ENCODE data around the gene GMIP. TPM values are rescaled to one million over a fixed set of nuclear protein-coding genes. Genes with fewer than 3 reads are reported as not detected.

Gene GMIP
- total RNA-seq, 1 donor from 2014 or later = 12.3 TPM

- Histone ChIP-seq H3K27me3 (no peaks in the 10 kb centered on the region), H3K4me1 (peaks cover 33% of the 10 kb centered on the region), H3K4me3 (no peak overlapping the region), H3K9me3 (no peaks in the 10 kb centered on the region), H3K27ac (no peak overlapping the region), H3K36me3 (peaks cover 0 to 26% of the 10 kb centered on the region in 2 donors)
- DNase-seq (ENCODE audit: extremely low spot score in 2 of 2) = peak in 1 of 2 donors; percentile 75
- no peak for TF ChIP-seq POLR2A (IDR thresholded peaks at IDR 0.05)
- TF ChIP-seq POLR2AphosphoS5 (IDR thresholded peaks at IDR 0.05; ENCODE audit: insufficient read depth in 1 of 2, low read depth in 1 of 2) = no peak
- no peak for TF ChIP-seq CTCF (IDR thresholded peaks at IDR 0.05)
- intact Hi-C loops (cut with DNase I) = no loop called here
These were observed 18.3 kb upstream of the GMIP start for GRCh38 chr19:19661675-19662251.

GRCh38 chr19:19661141-19661674 is 17.8 kb upstream of the GMIP start:
- no peak overlapping the region for H3K27ac ChIP-seq
- no peaks in the 10 kb centered on the region for H3K27me3 ChIP-seq
- no peak overlapping the region for H3K4me3 ChIP-seq
- intact Hi-C loops (cut with DNase I) = no loop called here
- H3K9me3 ChIP-seq = no peaks in the 10 kb centered on the region
- H3K4me1 ChIP-seq = peaks cover 33% of the 10 kb centered on the region
- TF ChIP-seq POLR2AphosphoS5 (IDR thresholded peaks at IDR 0.05; ENCODE audit: insufficient read depth in 1 of 2, low read depth in 1 of 2) (no peak), CTCF (IDR thresholded peaks at IDR 0.05) (no peak), POLR2A (IDR thresholded peaks at IDR 0.05) (no peak)
- H3K36me3 ChIP-seq = peaks cover 0 to 32% of the 10 kb centered on the region in 2 donors
- DNase-seq (ENCODE audit: extremely low spot score in 2 of 2) = no peak

GRCh38 chr19:19659646-19660245 is 16.3 kb upstream of the GMIP start:
- Histone ChIP-seq H3K27ac (no peak overlapping the region), H3K36me3 (peaks cover 0 to 47% of the 10 kb centered on the region in 2 donors), H3K4me1 (peaks cover 33% of the 10 kb centered on the region), H3K27me3 (no peaks in the 10 kb centered on the region), H3K9me3 (no peaks in the 10 kb centered on the region), H3K4me3 (no peak overlapping the region)
- no peak for TF ChIP-seq POLR2A (IDR thresholded peaks at IDR 0.05)
- TF ChIP-seq CTCF (IDR thresholded peaks at IDR 0.05) = no peak
- TF ChIP-seq POLR2AphosphoS5 (IDR thresholded peaks at IDR 0.05; ENCODE audit: insufficient read depth in 1 of 2, low read depth in 1 of 2) = no peak
- peak in 1 of 2 donors; percentile 60 for DNase-seq (ENCODE audit: extremely low spot score in 2 of 2)
- intact Hi-C loops (cut with DNase I) = no loop called here

GRCh38 chr19:19657397-19657783 is 13.9 kb upstream of the GMIP start:
- Histone ChIP-seq H3K27ac (no peak overlapping the region), H3K27me3 (no peaks in the 10 kb centered on the region), H3K4me1 (peaks cover 24% of the 10 kb centered on the region), H3K9me3 (no peaks in the 10 kb centered on the region), H3K36me3 (peaks cover 0 to 70% of the 10 kb centered on the region in 2 donors), H3K4me3 (no peak overlapping the region)
- no peak for DNase-seq (ENCODE audit: extremely low spot score in 2 of 2)
- TF ChIP-seq POLR2AphosphoS5 (IDR thresholded peaks at IDR 0.05; ENCODE audit: insufficient read depth in 1 of 2, low read depth in 1 of 2) = no peak
- no peak for TF ChIP-seq CTCF (IDR thresholded peaks at IDR 0.05)
- TF ChIP-seq POLR2A (IDR thresholded peaks at IDR 0.05) = no peak
- intact Hi-C loops (cut with DNase I) = no loop called here

Data from vagina (tissue), 2 donors.